ENCODE results near the gene NAA38. TPM values are rescaled to one million over a fixed set of nuclear protein-coding genes. Genes with fewer than 3 reads are reported as not detected.

Gene NAA38
- total and polyA plus RNA-seq, 2 experiments from 2014 or later: 17.1 to 74.8 TPM

GRCh38 chr17:7814969-7815368 is 42.4 kb downstream of the NAA38 start:
- no peaks in the 10 kb centered on the region for H3K4me1 ChIP-seq (ENCODE audit: insufficient read depth)
- H3F3A ChIP-seq (replicated peaks; ENCODE audit: low read depth): no peaks in the 10 kb centered on the region
- H4K20me1 ChIP-seq (replicated peaks; ENCODE audit: insufficient read depth): no peaks in the 10 kb centered on the region
- DNase-seq (ENCODE audit: low spot score) (no peak), ATAC-seq (no peak)
- no peak overlapping the region for H3K4me2 ChIP-seq
- Mint-ChIP-seq H3K4me3 (no peak overlapping the region), H3K4me1 (no peaks in the 10 kb centered on the region; the same call in 2 of the 3 replicates), H3K27me3 (ENCODE audit: insufficient read depth, low read depth, poor library complexity) (peaks cover 14% of the 10 kb centered on the region), H3K27ac (no peak overlapping the region), H3K36me3 (ENCODE audit: low read depth) (no peaks in the 10 kb centered on the region; the same call in 2 of the 3 replicates), H3K9me3 (no peaks in the 10 kb centered on the region)
- no peaks in the 10 kb centered on the region for H3K36me3 ChIP-seq (ENCODE audit: insufficient read depth)
- no peaks in the 10 kb centered on the region for H3K79me2 ChIP-seq (replicated peaks; ENCODE audit: insufficient read depth)
- no peak overlapping the region for H3K27ac ChIP-seq (ENCODE audit: low read depth)
- H3K27me3 ChIP-seq (ENCODE audit: insufficient read depth): no peaks in the 10 kb centered on the region
- H2AFZ ChIP-seq: no peak overlapping the region
- no peaks in the 10 kb centered on the region for H3K9me2 ChIP-seq (ENCODE audit: insufficient read depth)
- no peak overlapping the region for H3K4me3 ChIP-seq
- no peak for TF ChIP-seq CREB1 (CRISPR knock-in tag; IDR thresholded peaks at IDR 0.05; ENCODE audit: low read depth)
- TF ChIP-seq REST (IDR thresholded peaks at IDR 0.05; ENCODE audit: unreplicated experiment): no peak
- TF ChIP-seq ZNF462 (CRISPR knock-in tag; IDR thresholded peaks at IDR 0.05): no peak
- no peak for TF ChIP-seq JUNB (IDR thresholded peaks at IDR 0.05; ENCODE audit: unreplicated experiment)
- no peak for TF ChIP-seq ZNF331 (CRISPR knock-in tag; IDR thresholded peaks at IDR 0.05; ENCODE audit: low read depth)
- no peak for TF ChIP-seq ZNF114 (CRISPR knock-in tag; IDR thresholded peaks at IDR 0.05)
- no peak for TF ChIP-seq STAT1 (IDR thresholded peaks at IDR 0.05; ENCODE audit: unreplicated experiment)
- no peak for TF ChIP-seq EZH2phosphoT487 (IDR thresholded peaks at IDR 0.05; ENCODE audit: unreplicated experiment)
- no peak for TF ChIP-seq EZH2 (IDR thresholded peaks at IDR 0.05; ENCODE audit: low read depth, unreplicated experiment)
- no peak for TF ChIP-seq ETS1 (IDR thresholded peaks at IDR 0.05)
- no peak for TF ChIP-seq NANOG (IDR thresholded peaks at IDR 0.05; ENCODE audit: borderline replicate concordance)
- no peak for TF ChIP-seq CTCF (conservative IDR thresholded peaks at IDR 0.05; ENCODE audit: low read depth in 2 of 2)
- TF ChIP-seq POLR2AphosphoS5 (IDR thresholded peaks at IDR 0.05; ENCODE audit: low read depth): no peak
